Ectodermal cell (in vitro differentiated cells): Measurements from ENCODE around the gene CTSH.
"Not testable (repeated sequence)": the region's sequence is repeated elsewhere in the genome, so short reads cannot be mapped to it uniquely, and the experiment has no call there.

ENCODE experiments used
- H3K27ac ChIP-seq: 2 replicates; pipeline ENCODE4 v1.7.0; 2013; ENCODE audit warnings: mild to moderate bottlenecking, low read depth, low read length; ENCODE audit not compliant: insufficient read depth, poor library complexity, severe bottlenecking
- H3K27me3 ChIP-seq: 2 replicates; pipeline ENCODE4 v1.7.0; 2013; ENCODE audit warnings: mild to moderate bottlenecking, low read length; ENCODE audit not compliant: insufficient read depth, control insufficient read depth, poor library complexity, severe bottlenecking
- H3K36me3 ChIP-seq: one replicate; pipeline ENCODE4 v1.7.0; 2013; ENCODE audit warnings: low read length; ENCODE audit not compliant: control insufficient read depth, insufficient read depth
- H3K4me1 ChIP-seq: one replicate; pipeline ENCODE4 v1.7.0; 2013; ENCODE audit warnings: low read length; ENCODE audit not compliant: control insufficient read depth, insufficient read depth
- H3K4me3 ChIP-seq: 2 replicates; pipeline ENCODE4 v1.7.0; 2013; ENCODE audit warnings: low read depth, low read length, control low read depth; ENCODE audit not compliant: insufficient read depth
- H3K9me3 ChIP-seq: 2 replicates; pipeline ENCODE4 v1.7.0; 2013; ENCODE audit warnings: mild to moderate bottlenecking, low read length, moderate library complexity; ENCODE audit not compliant: control insufficient read depth
- WGBS, 2 experiments: methylation state at CpG; one replicate each; pipeline ENCODE4 v1.1.7; 2013; ENCODE audit warnings: missing lambda C conversion rate in 2 of 2; 5-methylcytosine and 5-hydroxymethylcytosine counted together

CTSH gene

DNA sequence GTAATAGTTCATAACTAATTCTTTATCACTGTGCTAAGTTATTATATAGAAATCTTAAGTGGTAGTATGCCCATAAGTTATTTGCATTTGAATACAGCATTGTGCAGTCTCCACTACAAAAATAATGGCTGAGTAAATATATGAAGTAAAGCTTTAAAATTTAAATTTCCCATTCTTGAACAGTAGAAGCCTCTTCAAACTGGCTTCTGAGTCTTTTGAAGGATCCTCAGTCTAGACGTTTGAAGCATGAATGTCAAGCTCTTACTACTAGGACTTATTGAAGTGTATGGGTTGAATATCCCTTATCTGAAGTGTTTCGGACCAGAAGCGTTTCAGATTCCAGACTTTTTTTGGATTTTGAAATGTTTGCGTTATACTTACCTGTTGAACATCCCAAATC, 55.8 kb downstream of the CTSH start:
- Histone ChIP-seq H3K4me3 (no peak overlapping the region), H3K4me1 (no peaks in the 10 kb centered on the region), H3K9me3 (no peaks in the 10 kb centered on the region), H3K36me3 (peaks cover 63% of the 10 kb centered on the region), H3K27me3 (no peaks in the 10 kb centered on the region), H3K27ac (no peak overlapping the region)
- 95 to 99% methylated on average over 4 of the region's 4 CpGs for WGBS, 2 experiments

DNA sequence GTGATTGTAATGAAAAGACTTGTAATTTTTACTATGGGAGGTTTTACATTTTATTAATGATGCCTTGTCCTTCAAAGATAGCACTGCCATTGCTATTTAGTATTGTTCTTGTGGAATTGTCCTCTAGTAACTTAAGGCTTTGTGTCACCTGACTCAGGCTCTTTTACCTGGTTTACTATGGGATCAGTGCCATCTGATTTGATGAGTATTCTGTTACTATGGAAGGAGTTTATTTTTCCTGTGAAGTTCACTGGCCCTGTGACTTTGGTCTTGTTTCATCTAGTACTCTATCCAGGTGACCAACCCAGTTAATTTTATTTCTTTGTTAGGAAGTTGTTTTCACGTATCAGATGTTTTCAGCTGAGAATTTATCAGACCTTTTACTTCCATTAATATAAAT, 63.2 kb downstream of the CTSH start:
- Histone ChIP-seq H3K4me1 (peaks cover 1% of the 10 kb centered on the region), H3K27ac (no peak overlapping the region), H3K9me3 (no peaks in the 10 kb centered on the region), H3K4me3 (no peak overlapping the region), H3K27me3 (no peaks in the 10 kb centered on the region), H3K36me3 (peaks cover 20% of the 10 kb centered on the region)
- WGBS, 2 experiments, result 100% methylated on average over 1 of the region's 1 CpG; no CpG with 5 or more reads in 1 of the 2 experiments

DNA sequence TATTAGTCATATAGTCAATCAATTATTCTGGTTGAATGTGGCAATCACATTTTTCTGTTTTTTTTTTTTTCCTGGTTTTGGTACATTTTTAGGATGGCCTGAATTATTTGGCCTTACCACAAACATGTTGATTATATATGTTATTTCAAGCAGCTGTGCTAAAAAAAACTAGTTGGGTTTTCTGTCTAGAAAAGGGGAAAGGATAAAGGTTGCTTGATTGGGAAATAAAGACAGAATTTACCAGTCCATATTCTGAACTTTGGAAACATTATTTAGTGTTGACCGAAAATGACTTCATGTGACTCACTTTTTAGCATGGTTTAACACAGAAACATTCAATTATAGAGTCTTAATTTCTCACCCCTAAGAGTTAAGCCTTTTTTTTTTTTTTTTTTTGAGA, 64.0 kb downstream of the CTSH start:
- no peaks in the 10 kb centered on the region for H3K9me3 ChIP-seq
- peaks cover 12% of the 10 kb centered on the region for H3K36me3 ChIP-seq
- no peaks in the 10 kb centered on the region for H3K27me3 ChIP-seq
- H3K4me1 ChIP-seq, result peaks cover 5% of the 10 kb centered on the region
- no peak overlapping the region for H3K27ac ChIP-seq
- no peak overlapping the region for H3K4me3 ChIP-seq
- WGBS, 2 experiments, result 100% methylated on average over 1 of the region's 1 CpG

DNA sequence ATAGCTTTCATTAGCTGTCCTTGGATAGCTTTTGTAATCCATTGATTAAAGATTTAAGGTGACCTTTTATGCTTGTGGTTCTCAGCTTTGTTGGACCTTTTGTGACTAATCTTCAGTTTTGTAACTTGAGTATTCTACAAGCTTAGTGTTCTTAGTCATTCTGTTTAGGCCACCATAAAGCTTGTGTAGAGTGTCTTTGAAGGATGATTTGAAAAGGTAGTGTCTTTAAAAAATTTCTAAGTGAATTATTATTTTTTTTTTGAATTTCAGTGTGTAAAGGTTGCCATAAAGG, 64.7 kb downstream of the CTSH start:
- H3K4me1 ChIP-seq, result peaks cover 5% of the 10 kb centered on the region
- no peaks in the 10 kb centered on the region for H3K27me3 ChIP-seq
- no peak overlapping the region for H3K27ac ChIP-seq
- H3K36me3 ChIP-seq, result peaks cover 12% of the 10 kb centered on the region
- H3K9me3 ChIP-seq, result no peaks in the 10 kb centered on the region
- H3K4me3 ChIP-seq, result no peak overlapping the region

DNA sequence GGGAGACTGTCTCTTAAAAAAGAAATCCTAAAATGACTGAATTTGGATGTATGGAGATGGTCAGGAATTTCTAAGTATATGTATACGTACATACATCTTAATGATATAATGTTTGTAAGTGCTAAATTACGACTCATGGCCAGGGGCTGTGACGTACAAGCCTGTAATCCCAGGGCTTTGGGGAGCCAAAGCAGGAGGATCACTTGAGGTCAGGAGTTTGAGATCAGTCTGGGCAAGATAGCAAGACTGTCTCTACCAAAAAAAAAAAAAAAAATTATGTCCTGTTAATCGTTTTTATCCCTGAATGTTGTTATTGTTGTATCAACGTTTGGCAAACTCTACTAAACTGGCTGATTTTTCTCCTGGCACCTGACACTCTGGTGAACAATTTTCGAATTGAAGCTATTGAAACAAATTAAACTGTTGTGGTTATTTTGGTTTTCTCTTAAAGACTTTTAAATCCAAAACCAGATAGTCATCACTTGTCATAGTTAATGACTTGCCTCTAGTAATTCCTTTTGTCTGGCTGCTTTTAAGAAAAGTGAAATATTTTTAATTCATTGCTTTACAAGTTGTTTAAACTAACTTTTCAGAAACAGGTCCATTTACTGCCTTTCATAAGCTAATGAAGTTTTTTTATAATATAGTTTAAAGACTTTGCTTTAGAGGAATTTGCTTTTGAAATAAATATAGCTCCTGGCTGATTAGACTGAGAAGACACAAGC, 65.2 kb downstream of the CTSH start:
- Histone ChIP-seq H3K4me3 (no peak overlapping the region), H3K4me1 (peaks cover 5% of the 10 kb centered on the region), H3K36me3 (peaks cover 10% of the 10 kb centered on the region), H3K27me3 (no peaks in the 10 kb centered on the region), H3K27ac (no peak overlapping the region), H3K9me3 (no peaks in the 10 kb centered on the region)
- 92 to 99% methylated on average over 5 to 6 of the region's 6 CpGs for WGBS, 2 experiments

DNA sequence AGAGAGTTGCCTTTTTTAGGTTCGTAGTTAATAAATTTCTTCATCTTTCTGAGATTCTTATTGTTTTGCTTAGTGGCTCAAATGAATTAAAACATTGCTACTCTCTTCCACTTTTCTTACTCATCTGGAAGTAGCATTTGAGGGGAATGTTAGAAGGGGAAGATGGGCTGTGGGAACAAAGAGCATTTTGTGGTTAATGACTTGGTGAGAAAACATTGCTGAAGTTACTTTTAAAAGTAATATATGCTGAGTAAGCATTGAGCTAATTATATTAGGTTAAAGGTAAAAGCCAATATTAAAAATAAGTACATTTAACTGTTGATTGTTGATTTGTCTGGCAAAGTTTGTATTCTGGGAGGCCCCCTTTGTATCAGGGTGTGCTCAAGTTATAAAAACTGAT, 66.5 kb downstream of the CTSH start:
- Histone ChIP-seq H3K4me3 (no peak overlapping the region), H3K36me3 (peaks cover 10% of the 10 kb centered on the region), H3K27me3 (no peaks in the 10 kb centered on the region), H3K4me1 (peaks cover 5% of the 10 kb centered on the region), H3K27ac (no peak overlapping the region), H3K9me3 (no peaks in the 10 kb centered on the region)
- 100% methylated on average over 1 of the region's 1 CpG; no CpG with 5 or more reads in 1 of the 2 experiments for WGBS, 2 experiments

DNA sequence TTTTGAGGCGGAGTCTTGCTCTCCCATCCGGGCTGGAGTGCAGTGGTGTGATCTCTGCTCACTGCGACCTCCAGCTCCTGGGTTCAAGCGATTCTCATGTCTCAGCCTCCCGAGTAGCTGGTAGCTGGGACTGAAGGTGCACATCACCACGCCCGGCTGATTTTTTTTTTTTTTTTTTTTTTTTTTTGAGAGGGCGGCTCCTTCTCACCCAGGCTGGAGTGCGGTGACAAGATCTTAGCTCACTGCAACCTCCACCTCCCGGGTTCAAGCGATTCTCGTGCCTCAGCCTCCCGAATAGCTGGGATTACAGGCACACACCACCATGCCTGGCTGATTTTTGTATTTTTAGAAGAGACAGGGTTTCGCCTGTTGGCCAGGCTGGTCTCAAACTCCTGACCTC, 67.9 kb downstream of the CTSH start:
- not testable (repeated sequence) for H3K27me3 ChIP-seq, H3K9me3 ChIP-seq, H3K4me3 ChIP-seq, H3K36me3 ChIP-seq, H3K27ac ChIP-seq, H3K4me1 ChIP-seq
- WGBS, 2 experiments, result 89% methylated on average over 13 to 14 of the region's 14 CpGs

DNA sequence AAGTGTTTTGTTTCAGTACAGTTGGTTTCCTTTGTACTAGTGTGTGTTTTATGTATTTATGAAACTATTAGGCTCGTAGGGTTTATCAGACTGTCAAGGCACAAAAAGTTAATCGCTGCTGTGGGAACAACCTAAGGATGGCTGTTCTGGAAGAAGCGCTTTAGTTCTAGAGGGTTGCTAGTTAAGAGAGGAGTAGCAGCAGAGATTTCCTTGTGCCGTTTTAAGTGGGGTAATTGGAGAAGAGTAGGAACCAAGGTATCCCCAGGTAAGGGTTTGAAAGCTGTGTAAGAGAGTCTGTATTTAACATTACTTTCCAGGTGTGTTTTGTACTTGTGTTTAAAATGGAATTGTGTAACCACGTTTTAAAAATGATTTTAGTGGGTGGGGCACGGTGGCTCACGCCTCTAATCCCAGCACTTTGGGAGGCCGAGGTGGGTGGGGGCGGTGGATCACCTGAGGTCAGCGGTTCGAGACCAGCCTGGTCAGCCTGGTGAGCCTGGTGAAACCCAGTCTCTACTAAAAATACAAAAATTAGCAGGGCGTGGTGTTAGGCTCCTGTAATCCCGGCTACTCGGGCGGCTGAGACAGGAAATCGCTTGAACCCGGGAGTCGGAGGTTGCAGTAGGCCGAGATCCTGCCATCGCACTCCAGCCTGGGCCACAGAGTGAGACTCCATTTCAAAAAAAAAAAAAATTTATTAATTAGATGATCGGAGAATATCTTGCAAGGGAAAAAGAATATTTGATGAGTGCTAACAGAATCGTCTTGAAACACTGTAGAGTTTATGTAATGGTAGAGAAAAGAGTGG, 69.5 kb downstream of the CTSH start:
- Histone ChIP-seq H3K9me3 (no peaks in the 10 kb centered on the region), H3K4me1 (peaks cover 5% of the 10 kb centered on the region), H3K4me3 (peak overlapping the region; percentile 94), H3K27ac (no peak overlapping the region), H3K27me3 (no peaks in the 10 kb centered on the region), H3K36me3 (no peaks in the 10 kb centered on the region)
- whole genome bisulfite sequencing, 2 experiments, result 77 to 79% methylated on average over 22 of the region's 22 CpGs

DNA sequence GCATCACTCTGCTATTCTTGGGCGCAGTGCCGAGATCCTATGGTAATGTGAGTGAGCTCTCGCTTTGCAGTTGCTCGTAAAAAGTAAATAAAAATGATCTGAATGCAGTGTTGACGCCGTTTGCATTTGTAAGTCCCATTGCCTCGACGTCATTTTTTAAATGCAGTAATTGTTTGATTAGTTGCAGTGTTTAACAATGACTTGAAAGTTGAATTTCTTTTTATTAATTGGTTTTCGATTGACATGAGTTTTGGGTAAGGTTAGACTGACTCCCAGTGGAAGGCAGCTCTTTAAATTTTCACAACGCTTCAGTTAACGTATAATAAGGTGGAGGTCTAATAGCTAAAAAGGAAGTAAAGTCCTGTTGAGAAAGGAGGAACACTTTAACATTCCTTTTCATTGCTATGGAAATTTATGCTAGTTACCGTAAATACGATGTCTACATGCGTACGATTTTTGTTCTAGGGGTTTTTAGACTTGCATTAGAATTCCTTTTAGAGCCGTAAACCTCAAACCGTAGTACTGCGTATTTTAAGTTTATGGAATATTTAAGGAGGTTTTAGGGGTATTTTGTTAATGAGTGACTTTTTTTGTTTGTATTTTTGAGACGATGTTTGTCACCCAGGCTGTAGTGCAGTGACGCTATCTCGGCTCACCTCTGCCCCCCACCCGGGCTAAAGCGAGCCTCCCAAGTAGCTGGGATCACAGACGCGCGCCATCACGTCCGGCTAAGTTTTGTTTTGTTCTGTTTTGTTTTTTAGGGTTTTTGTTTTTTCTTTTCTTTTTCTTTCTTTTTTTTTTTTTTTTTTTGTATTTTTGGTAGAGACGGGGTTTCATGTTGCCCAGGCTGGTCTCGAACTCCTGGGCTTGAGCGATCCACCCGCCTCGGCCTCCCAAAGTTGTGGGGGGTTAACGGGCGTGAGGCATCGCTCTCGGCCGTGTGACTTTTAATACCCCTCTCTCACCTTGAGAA, 70.8 kb downstream of the CTSH start:
- H3K4me1 ChIP-seq, result peaks cover 5% of the 10 kb centered on the region
- no peaks in the 10 kb centered on the region for H3K9me3 ChIP-seq
- peak overlapping the region; percentile 94 for H3K4me3 ChIP-seq
- 1% methylated on average over 36 to 38 of the region's 38 CpGs for WGBS, 2 experiments
- peak overlapping the region; percentile 99 for H3K27ac ChIP-seq
- no peaks in the 10 kb centered on the region for H3K27me3 ChIP-seq
- H3K36me3 ChIP-seq, result no peaks in the 10 kb centered on the region
